Stomach (tissue), 4 donors: ENCODE results near the gene KDM6A.

ENCODE experiments used
- CTCF ChIP-seq, 7 experiments: fragments of 450-650 bp in 4 of 7; fragments of 200-600 bp in 3 of 7; sonication (generic) in 3 of 7; IDR thresholded peaks; one replicate each; pipeline ENCODE4 v1.5.1; 2016 to 2019; ENCODE audit warnings: antibody characterized with exemption in 7 of 7, control low read depth in 2 of 7, mild to moderate bottlenecking in 1 of 7
- POLR2AphosphoS5 ChIP-seq, 3 donors: sonication (generic); formaldehyde crosslinking; IDR thresholded peaks; one replicate each; pipeline ENCODE4 v1.6.1; 2016; ENCODE audit warnings: antibody characterized with exemption in 3 of 3

GRCh38 chrX:45050558-45050957, 177.6 kb downstream of the KDM6A start:
- TF ChIP-seq POLR2AphosphoS5 (IDR thresholded peaks at IDR 0.05) (no peak), CTCF (IDR thresholded peaks at IDR 0.05) (no peak)
